ENCODE data around the gene NKX6-2.
"Not testable (repeated sequence)": the region's sequence is repeated elsewhere in the genome, so short reads cannot be mapped to it uniquely, and the experiment has no call there.

The NKX6-2 gene

DNA sequence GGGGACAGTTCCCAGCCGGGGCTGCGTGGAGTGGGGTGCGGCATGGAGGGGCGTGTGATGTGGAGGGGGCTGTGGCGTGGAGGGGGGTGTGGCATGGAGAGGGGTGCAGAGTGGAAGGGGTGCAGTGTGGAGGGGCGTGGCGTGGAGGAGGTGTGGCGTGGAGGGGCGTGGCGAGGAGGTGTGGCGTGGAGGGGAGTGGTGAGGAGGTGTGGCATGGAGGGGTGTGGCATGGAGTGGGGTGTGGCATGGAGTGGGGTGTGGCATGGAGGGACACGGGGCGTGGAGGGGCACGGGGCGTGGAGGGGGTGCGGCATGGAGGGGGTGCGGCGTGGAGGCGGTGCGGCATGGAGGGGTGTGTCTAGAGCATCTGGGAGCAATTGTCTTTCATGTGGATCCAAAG is 33.6 kb downstream of the NKX6-2 start:
- DNase-seq = no peak

GRCh38 chr10:132750936-132751335 is 35.0 kb downstream of the NKX6-2 start:
- DNase-seq = no peak

GRCh38 chr10:132749371-132749795 is 36.6 kb downstream of the NKX6-2 start:
- DNase-seq = no peak

DNA sequence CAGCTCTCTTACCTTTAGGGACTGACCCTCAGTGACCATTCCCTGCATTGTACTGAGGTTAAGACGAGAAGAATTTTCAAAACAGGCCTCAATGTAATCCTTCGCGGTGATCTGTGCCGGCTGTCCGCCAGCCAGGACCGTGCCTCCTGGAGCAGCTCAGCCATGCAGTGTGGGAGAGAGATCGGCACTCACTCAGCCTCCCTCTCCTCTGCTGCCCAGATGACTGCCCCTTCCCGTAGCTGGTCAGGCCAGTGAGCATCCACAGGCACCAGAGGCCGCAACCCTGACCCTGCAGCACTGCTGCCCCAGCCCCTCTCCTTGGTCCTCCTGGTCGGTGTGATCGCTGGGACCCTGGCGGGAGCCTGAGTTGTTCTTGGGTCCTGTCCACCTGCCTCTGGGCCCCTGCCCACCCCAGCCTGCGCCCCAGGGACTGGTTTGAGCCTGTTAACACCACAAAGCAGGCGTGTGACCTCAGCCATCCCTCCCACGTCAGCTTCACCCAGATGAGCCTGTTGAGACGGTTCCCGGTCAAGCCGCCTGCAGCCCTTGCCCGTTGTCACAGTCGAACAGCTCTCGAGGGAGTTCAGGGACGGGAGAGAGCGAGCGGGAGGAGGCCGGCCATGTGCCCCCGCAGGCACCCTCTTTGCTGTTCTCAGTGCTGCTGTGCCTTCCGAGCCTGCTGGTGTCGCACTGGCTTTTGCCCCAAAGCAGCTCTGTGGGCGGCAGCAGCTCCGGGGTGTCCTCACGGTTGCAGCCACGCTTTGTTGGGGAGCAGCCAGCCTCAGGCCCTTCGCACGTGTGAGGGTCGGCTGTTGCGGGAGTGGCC is 37.2 kb downstream of the NKX6-2 start:
- no peak for DNase-seq

DNA sequence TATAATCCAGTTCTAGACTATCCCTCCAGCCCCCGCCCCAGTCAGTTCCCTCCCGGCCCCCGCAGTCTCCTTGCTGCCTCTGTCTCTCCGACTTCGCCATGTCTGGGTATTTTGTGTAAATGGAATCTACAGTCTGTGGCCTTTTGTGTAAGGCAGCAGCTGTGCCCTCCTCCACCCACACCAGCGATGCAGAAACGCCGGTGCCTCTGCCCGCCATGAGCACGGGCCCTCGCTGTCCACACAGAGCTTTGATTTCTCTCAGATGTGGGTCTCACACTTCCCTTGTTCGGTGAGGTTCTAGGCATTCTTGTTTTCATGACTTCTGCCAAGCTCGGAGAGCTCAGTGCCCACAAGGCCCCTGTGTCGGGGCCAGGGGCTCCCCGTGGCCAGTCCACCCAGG is 37.8 kb downstream of the NKX6-2 start:
- DNase-seq = no peak

DNA sequence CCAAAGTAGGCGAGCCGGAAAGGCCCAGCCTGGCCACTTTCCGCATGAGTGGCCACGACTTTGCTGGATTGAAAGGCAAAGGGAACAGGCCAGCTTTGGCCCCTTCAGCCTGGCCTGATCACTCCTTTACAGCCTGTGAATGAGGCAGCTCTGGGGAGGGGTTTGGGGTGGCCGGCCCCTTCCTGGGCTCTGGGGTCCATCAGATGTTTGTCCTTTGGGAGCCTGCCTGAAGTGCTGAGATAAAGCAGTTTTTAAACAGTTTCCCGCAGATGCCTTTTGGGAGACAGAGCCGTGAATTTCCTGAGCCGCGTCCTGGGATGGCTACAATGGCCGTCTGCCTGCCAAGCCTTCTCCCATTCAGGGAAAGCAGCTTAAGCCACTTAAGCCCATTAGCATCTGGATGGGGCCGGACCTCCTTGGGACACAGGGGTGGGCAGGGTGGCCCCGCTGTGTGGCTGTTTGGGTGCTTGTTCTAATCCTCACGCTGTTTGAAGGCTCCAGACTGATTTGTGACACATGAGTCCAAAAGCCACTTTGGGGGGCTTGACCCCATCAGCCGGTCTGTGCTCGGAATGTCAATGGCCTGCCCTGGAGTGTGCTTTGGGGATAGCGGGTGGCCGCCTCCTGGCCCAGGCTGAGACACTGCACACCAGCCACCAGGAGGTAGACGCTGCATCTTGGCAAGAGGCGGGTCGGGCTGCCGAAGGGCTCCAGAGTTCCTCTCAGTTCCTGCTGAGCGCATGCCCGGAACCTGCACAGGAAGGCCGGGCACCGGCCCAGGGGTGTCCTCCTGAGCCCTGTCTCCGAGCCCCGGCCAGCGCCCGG is 38.9 kb downstream of the NKX6-2 start:
- no peak for DNase-seq

GRCh38 chr10:132746386-132746785 is 39.6 kb downstream of the NKX6-2 start:
- no peak for DNase-seq

GRCh38 chr10:132745971-132746370 is 40.0 kb downstream of the NKX6-2 start:
- no peak for DNase-seq

DNA sequence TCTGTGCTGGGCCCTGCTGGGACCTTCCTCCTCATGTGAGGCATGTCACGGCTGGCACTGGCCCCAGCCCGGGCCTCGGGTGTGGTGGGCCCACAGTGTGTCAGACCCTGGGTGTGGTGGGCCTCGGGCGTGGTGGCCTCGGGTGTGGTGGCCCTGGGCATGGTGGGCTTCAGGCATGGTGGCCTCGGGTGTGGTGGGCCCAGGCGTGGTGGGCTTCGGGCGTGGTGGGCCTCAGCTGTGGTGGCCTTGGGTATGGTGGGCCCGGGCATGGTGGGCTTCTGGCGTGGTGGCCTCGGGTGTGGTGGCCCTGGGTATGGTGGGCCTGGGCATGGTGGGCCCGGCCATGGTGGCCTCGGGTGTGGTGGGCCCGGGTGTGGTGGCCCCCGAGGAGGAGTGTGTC is 40.4 kb downstream of the NKX6-2 start:
- no peak for DNase-seq

GRCh38 chr10:132744839-132745238 is 41.1 kb downstream of the NKX6-2 start:
- DNase-seq = no peak

GRCh38 chr10:132743925-132744490 is 41.9 kb downstream of the NKX6-2 start:
- no peak for DNase-seq

DNA sequence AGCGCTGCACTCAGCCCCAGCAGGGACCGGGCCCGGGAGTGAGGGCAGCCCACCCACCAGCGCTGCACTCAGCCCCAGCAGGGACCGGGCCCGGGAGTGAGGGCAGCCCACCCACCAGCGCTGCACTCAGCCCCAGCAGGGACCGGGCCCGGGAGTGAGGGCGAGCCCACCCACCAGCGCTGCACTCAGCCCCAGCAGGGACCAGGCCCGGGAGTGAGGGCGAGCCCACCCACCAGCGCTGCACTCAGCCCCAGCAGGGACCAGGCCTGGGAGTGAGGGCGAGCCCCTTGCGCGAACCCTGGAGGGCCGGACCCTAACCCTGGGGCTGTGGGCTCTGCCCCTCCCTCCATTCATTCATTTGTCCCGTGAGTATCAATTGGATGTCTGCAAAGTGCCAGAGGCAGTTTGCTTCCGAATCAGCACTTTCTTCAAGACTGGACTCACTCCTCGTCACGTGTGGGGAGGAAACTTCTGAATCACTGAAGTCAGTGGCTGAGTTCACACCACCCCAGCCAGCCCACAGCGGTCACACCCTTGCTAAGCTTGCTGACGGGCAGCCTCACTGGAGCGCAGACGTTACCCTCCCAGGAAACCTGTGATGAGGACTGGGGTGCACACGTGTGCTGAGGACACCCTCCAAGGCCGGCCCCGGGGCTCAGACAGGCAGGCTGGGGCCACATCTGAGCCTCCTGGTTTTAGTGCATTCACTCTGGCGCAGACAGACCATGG is 42.6 kb downstream of the NKX6-2 start:
- DNase-seq = not testable (repeated sequence)

- no peak for DNase-seq
Observed at GRCh38 chr10:132742837-132743194, 43.1 kb downstream of the NKX6-2 start.

GRCh38 chr10:132742167-132742836 is 43.6 kb downstream of the NKX6-2 start:
- no peak for DNase-seq

- DNase-seq = no peak
Observed at GRCh38 chr10:132740588-132740987, 45.4 kb downstream of the NKX6-2 start.

DNA sequence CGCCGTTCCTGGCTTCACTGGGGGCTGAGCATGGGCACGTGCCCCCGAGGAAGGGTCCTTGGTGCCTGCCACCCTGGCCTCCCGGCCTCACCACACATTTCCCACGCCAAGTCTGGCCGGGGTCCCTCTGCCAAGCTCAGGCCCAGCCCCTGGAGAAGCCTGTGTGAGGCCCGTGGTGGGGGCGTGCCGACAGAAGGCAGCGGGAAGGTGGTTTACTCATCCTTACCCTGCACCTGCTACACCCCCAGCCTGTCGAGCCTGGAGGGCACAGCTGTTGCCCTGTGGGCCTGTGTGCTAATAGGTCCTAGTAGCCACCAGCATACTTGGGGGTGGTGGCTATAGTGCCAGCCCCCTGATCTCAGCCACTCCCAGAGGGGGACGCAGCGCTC is 46.7 kb downstream of the NKX6-2 start:
- no peak for DNase-seq

DNA sequence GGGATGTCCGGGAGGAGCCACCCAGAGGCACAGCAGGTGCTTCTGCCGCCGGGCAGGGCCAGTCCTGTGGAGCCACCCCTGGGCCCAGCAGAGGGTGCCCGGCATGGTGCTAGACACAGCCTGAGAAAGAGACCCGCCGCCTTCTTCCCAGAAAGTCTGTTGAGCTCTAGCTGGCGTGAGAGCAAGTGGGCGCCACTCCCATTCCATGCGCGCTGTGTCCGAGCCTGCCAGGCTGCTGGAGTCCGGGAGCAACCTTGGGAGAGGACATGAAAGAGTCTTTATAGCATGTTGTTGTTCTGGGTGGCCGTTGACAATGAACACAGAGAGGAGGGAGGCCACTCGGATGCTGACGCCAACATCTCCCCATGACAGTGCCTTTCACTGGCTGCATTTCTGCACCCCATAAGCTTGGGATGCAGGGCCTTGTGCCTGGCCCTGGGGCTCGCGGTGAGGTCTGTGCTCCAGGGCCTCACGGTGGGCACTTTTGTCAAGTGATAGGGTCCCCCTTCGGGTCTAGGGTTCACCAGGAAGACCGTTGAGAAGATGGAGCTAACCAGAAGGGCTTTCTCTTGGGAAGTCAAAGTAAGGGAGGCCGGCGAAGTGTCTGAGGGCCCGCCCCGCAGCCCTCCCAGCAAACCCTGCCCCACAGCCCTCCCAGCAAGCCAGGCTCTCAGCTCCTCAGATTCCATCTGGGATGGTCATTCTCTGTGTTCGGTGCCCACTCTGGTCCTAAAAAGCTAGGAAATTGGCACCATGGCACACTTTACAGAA is 47.3 kb downstream of the NKX6-2 start:
- DNase-seq = no peak

DNA sequence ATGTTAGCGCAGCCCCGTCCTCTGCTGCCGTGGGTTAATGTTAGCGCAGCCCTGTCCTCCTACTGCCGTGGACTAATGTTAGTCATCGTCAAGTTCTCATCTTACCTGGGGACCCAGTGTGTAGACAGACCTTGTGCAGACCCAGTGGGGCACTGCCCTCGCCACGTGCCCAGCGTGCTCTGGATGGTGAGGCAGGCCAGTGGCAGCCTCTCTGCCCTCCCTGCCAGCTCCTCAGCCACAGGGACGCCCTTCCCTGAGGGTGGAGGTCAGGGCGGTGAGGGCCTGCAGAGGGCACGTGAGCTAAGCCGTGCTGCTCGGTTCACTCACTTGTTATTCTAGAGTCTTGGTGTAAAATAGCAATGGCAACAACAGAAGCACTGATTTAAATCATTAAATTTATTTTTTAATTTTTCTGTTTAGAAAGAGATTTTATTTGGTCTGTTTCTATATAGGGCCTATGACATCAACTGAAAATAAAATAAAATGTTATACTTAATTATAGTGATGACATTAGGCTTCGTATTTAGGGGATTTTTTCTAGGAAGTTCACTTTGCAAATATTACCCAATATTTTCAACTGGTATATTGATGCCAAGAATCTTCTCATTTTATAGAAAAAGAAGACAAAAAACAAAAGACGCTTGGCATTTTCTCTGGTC is 48.4 kb downstream of the NKX6-2 start:
- DNase-seq = no peak

GRCh38 chr10:132735923-132736391 is 50.0 kb downstream of the NKX6-2 start:
- DNase-seq = no peak

DNA sequence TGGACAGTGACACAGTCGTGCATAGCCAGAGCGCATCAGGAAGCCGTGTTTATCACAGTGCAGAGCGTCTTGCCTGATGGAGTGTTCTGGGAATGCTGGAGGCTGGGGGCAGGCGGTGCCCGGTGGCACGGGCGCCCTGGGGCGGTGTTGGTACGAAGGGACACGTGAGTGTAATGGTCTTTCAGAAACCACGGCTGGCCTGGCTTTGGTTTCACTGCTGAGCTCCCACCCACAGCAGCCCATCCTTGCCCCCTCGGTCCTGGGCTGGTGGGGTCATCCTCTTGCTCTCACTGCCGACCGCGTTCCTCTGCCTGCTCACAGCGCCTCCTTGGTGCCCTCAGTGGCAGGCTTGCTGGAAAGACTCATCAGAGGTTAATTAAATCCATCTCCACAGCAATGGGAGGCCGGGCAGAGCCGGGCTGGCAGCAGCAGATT is 50.6 kb downstream of the NKX6-2 start:
- DNase-seq = no peak

DNA sequence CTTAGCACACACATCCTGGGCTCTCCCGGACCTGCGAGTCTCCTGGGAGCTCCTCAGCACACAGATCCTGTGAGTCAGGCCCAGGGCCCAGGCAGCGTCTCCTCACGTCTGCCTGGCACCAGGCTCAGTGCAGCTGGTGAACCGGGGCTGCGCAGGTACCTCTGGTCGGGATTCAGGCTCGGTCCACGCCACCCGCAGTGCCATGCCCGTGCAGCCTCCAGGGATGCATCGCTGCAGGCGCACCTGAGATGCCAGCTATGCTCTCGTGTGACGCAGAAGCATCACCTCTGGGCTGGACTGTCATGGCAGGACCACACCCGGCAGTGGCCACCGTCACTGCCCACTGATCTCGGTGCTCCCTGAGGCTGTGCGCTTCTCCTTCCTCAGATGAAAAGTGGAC is 52.0 kb downstream of the NKX6-2 start:
- no peak for DNase-seq

Measured in activated CD4-positive, alpha-beta T cell treated with anti-CD3 and anti-CD28 coated beads for 1 hour (primary cell).